MCF 10A (cell line): ENCODE results near the gene SLC35A2. TPM values are rescaled to one million over a fixed set of nuclear protein-coding genes. Genes with fewer than 3 reads are reported as not detected.

Experiments used
- BruUV-seq: library from RNA; stranded (reverse); fragments of 400-500 nt; replicated peaks from 2 replicates; lab custom pipeline; 2021; lab: Mats Ljungman, UMichigan
- CTCF ChIA-PET: fragments of 300-600 bp; sonication (Branson Sonifier 250); formaldehyde crosslinking; extraction: SDS; loops from one replicate; lab custom pipeline; 2021; ENCODE audit warnings: antibody characterized with exemption, inconsistent platforms; lab: Yijun Ruan, JAX
- POLR2A ChIA-PET: fragments of 300-600, 350-650 bp; sonication (Branson Sonifier 250); formaldehyde crosslinking; extraction: SDS; loops from one replicate; lab custom pipeline; 2020; ENCODE audit warnings: antibody characterized with exemption, inconsistent platforms; lab: Yijun Ruan, JAX
- DNase-seq: peaks from one replicate; pipeline ENCODE4 v3.0.0-alpha.2; 2018; ENCODE audit not compliant: unreplicated experiment
- H3K27ac Mint-ChIP-seq: one replicate; pipeline ENCODE4 v1.8.0; 2022; ENCODE audit warnings: mild to moderate bottlenecking, low read depth, mixed read lengths; ENCODE audit not compliant: unreplicated experiment
- H3K27me3 Mint-ChIP-seq: one replicate; pipeline ENCODE4 v1.8.0; 2022; ENCODE audit warnings: mixed read lengths; ENCODE audit not compliant: insufficient read depth, unreplicated experiment
- H3K36me3 Mint-ChIP-seq: one replicate; pipeline ENCODE4 v1.8.0; 2022; ENCODE audit warnings: mild to moderate bottlenecking, moderate library complexity, mixed read lengths; ENCODE audit not compliant: insufficient read depth, unreplicated experiment
- H3K4me1 Mint-ChIP-seq: one replicate; pipeline ENCODE4 v1.8.0; 2022; ENCODE audit warnings: mixed read lengths; ENCODE audit not compliant: insufficient read depth, unreplicated experiment
- H3K4me3 Mint-ChIP-seq: one replicate; pipeline ENCODE4 v1.8.0; 2022; ENCODE audit warnings: mild to moderate bottlenecking, moderate library complexity, mixed read lengths; ENCODE audit not compliant: unreplicated experiment
- H3K9me3 Mint-ChIP-seq: one replicate; pipeline ENCODE4 v1.8.0; 2022; ENCODE audit warnings: mixed read lengths; ENCODE audit not compliant: unreplicated experiment
- CTCF ChIP-seq: fragments of 200-600 bp; IDR thresholded peaks from one replicate; pipeline ENCODE4 v1.8.0; 2022; ENCODE audit warnings: antibody characterized with exemption, mild to moderate bottlenecking; ENCODE audit not compliant: unreplicated experiment
- intact Hi-C: fragments of 100-400 bp; cut with micrococcal nuclease; formaldehyde crosslinking; loops from 2 replicates; pipeline ENCODE4 v1.14.1; 2022
- total RNA-seq: library from RNA; stranded (reverse); gene quantifications from 2 replicates; pipeline ENCODE4 v1.2.3, GENCODE V29; 2022

Gene SLC35A2
- total RNA-seq, 1 experiment from 2014 or later = 43.5 TPM

- no TSS peak for BruUV-seq
- peaks cover 34% of the 10 kb centered on the region for H3K36me3 Mint-ChIP-seq
- intact Hi-C loops = loop anchor here (5.0 kb wide), 4 partner anchors 48 to 153 kb away; partner anchors contain the start of genes GLOD5, HDAC6 and TFE3
- CTCF ChIA-PET = interaction anchor here (0.6 to 1.0 kb wide), 3 partner anchors 11 to 18 kb away, joined by 3 to 7 read pairs (median 3); no protein-coding TSS in a partner anchor
- TF ChIP-seq CTCF = no peak
- DNase-seq = no peak
- peaks cover 26% of the 10 kb centered on the region for H3K4me1 Mint-ChIP-seq
- H3K9me3 Mint-ChIP-seq = peaks cover 15% of the 10 kb centered on the region
- POLR2A ChIA-PET = no interaction called here
- H3K27ac Mint-ChIP-seq = no peak overlapping the region
- no peak overlapping the region for H3K4me3 Mint-ChIP-seq
- no peaks in the 10 kb centered on the region for H3K27me3 Mint-ChIP-seq
Observed at GRCh38 chrX:48914593-48915493, 3.4 kb upstream of the SLC35A2 start.

- Mint-ChIP-seq H3K27ac (no peak overlapping the region), H3K9me3 (peaks cover 15% of the 10 kb centered on the region), H3K27me3 (no peaks in the 10 kb centered on the region), H3K4me1 (peaks cover 23% of the 10 kb centered on the region), H3K4me3 (no peak overlapping the region), H3K36me3 (peaks cover 34% of the 10 kb centered on the region)
- no peak for DNase-seq
- intact Hi-C loops = loop anchor here (5.0 kb wide), 2 partner anchors 46 to 151 kb away; partner anchors contain the start of gene GLOD5
- CTCF ChIA-PET = no interaction called here
- POLR2A ChIA-PET = no interaction called here
- no peak for TF ChIP-seq CTCF
- BruUV-seq = no TSS peak
Observed at GRCh38 chrX:48913605-48914366, 2.3 kb upstream of the SLC35A2 start.

- peaks cover 17% of the 10 kb centered on the region for H3K4me1 Mint-ChIP-seq
- H3K27ac Mint-ChIP-seq = peak overlapping the region; percentile 99
- BruUV-seq = no TSS peak
- peaks cover 15% of the 10 kb centered on the region for H3K9me3 Mint-ChIP-seq
- peaks cover 50% of the 10 kb centered on the region for H3K36me3 Mint-ChIP-seq
- peak overlapping the region; percentile 91 for H3K4me3 Mint-ChIP-seq
- POLR2A ChIA-PET = interaction anchor here (0.9 to 2.6 kb wide), 9 partner anchors 10 to 280 kb away, joined by 3 to 57 read pairs (median 5); partner anchors contain the start of genes HDAC6, PQBP1 and TIMM17B
- no peak for TF ChIP-seq CTCF
- H3K27me3 Mint-ChIP-seq = no peaks in the 10 kb centered on the region
- CTCF ChIA-PET = interaction anchor here (0.9 to 1.1 kb wide), 3 partner anchors 8 to 150 kb away, joined by 3 to 4 read pairs (median 4); no protein-coding TSS in a partner anchor
- intact Hi-C loops = loop anchor here (5.0 kb wide), 2 partner anchors 44 to 149 kb away; partner anchors contain the start of gene GLOD5
- DNase-seq = no peak
Observed at GRCh38 chrX:48910926-48911411, 477 bp downstream of the SLC35A2 start.
